ENCODE results near the gene TRIM66. TPM values are rescaled to one million over a fixed set of nuclear protein-coding genes. Genes with fewer than 3 reads are reported as not detected.

Gene TRIM66
- total and polyA plus RNA-seq, 2 experiments from 2014 or later = 1.0 to 3.3 TPM

GRCh38 chr11:8705146-8705545, 22.7 kb upstream of the TRIM66 start (continued):
- TF ChIP-seq REST (IDR thresholded peaks at IDR 0.05; ENCODE audit: unreplicated experiment) (no peak), POLR2AphosphoS5 (IDR thresholded peaks at IDR 0.05; ENCODE audit: low read depth) (no peak)

DNA sequence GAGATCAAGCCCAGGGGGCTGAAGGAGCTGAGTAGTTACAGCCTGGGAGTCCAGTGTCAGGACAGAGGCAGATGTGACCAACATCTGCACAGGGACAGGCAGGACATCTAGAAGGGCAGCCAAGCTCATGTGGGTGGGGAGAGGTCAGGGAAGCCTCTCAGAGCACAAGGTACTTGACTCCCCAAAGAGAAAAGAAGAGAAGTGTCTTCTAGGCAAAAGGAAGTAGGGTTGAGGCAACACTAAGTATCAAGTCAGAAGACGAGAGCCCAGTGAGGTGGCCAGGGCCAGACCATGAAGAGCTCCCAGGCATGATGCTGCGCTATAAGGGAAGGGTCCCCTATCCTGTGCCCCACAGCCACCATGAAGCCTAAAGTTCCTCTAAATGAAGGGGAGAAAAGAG, 21.7 kb upstream of the TRIM66 start:
- no peaks in the 10 kb centered on the region for H3K27me3 ChIP-seq (ENCODE audit: insufficient read depth)
- Mint-ChIP-seq H3K9me3 (no peaks in the 10 kb centered on the region; the same call in 2 of the 3 replicates), H3K27ac (peak overlapping the region; percentile 19; the same call in 1 of the 2 replicates), H3K4me1 (peaks cover 44% of the 10 kb centered on the region), H3K4me3 (no peak overlapping the region), H3K36me3 (ENCODE audit: low read depth) (peaks cover 25% of the 10 kb centered on the region), H3K27me3 (ENCODE audit: insufficient read depth, low read depth, poor library complexity) (peaks cover 14% of the 10 kb centered on the region)
- no peak overlapping the region for H2AFZ ChIP-seq
- no peaks in the 10 kb centered on the region for H4K20me1 ChIP-seq (replicated peaks; ENCODE audit: insufficient read depth)
- H3K27ac ChIP-seq (ENCODE audit: low read depth) = no peak overlapping the region
- peaks cover 5% of the 10 kb centered on the region for H3K9me2 ChIP-seq (ENCODE audit: insufficient read depth)
- H3K4me1 ChIP-seq (ENCODE audit: insufficient read depth) = peaks cover 37% of the 10 kb centered on the region
- DNase-seq (ENCODE audit: low spot score) = no peak
- no peak for ATAC-seq
- peaks cover 18% of the 10 kb centered on the region for H3F3A ChIP-seq (replicated peaks; ENCODE audit: low read depth)
- H3K4me2 ChIP-seq = no peak overlapping the region
- H3K36me3 ChIP-seq (ENCODE audit: insufficient read depth) = no peaks in the 10 kb centered on the region
- no peaks in the 10 kb centered on the region for H3K79me2 ChIP-seq (replicated peaks; ENCODE audit: insufficient read depth)
- H3K4me3 ChIP-seq = no peak overlapping the region
- TF ChIP-seq JUNB (IDR thresholded peaks at IDR 0.05; ENCODE audit: unreplicated experiment) (no peak), REST (IDR thresholded peaks at IDR 0.05; ENCODE audit: unreplicated experiment) (no peak), EZH2phosphoT487 (IDR thresholded peaks at IDR 0.05; ENCODE audit: unreplicated experiment) (no peak), POLR2AphosphoS5 (IDR thresholded peaks at IDR 0.05; ENCODE audit: low read depth) (no peak), CTCF (conservative IDR thresholded peaks at IDR 0.05; ENCODE audit: low read depth in 2 of 2) (no peak), CREB1 (CRISPR knock-in tag; IDR thresholded peaks at IDR 0.05; ENCODE audit: low read depth) (no peak), EZH2 (IDR thresholded peaks at IDR 0.05; ENCODE audit: low read depth, unreplicated experiment) (no peak)
- TF ChIP-seq, protein P1, sequence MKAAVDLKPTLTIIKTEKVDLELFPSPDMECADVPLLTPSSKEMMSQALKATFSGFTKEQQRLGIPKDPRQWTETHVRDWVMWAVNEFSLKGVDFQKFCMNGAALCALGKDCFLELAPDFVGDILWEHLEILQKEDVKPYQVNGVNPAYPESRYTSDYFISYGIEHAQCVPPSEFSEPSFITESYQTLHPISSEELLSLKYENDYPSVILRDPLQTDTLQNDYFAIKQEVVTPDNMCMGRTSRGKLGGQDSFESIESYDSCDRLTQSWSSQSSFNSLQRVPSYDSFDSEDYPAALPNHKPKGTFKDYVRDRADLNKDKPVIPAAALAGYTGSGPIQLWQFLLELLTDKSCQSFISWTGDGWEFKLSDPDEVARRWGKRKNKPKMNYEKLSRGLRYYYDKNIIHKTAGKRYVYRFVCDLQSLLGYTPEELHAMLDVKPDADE (IDR thresholded peaks at IDR 0.05) = no peak
